HG03097 (cell line): Measurements from ENCODE around the gene PTCSC3.

ENCODE experiments used
- ATAC-seq: cut with Tn5 transposase; IDR thresholded peaks from one replicate; pipeline ENCODE4 v1.9.1; 2021; ENCODE audit not compliant: unreplicated experiment, low FRiP score

The PTCSC3 gene

DNA sequence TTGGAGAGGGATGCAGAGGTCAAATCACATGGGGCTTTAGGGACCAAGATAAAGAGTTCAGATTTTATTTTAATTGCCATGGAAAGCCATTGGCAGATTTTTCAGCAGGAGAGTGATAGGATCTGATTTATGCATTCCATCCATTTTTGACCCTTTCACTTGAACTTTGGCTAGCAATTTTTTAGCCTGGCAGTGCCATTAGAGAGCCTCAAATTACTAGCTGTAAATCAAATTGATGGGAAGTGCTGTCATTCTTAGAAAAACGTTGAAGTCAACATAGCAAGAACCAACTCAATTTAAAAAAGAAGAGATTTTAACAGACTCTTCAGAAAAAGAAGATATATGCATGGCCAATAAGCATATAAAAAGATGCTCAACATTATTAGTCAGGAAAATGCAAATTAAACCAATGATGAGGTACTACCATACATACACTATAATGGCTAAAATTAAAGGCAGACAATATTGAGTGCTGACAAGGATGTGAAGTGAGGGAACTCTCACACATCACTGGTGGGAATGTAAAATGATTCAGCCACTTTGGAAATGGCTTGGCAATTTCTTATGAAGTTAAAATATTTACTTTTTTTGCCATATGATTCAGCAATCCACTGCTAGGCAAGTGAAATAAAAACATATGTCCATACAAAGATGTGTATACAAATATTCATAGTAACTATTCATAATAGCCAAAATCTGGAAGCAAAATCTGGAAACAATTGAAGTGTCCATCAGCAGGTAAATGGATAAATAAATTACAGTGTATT, 89.7 kb downstream of the PTCSC3 start:
- no peak for ATAC-seq

DNA sequence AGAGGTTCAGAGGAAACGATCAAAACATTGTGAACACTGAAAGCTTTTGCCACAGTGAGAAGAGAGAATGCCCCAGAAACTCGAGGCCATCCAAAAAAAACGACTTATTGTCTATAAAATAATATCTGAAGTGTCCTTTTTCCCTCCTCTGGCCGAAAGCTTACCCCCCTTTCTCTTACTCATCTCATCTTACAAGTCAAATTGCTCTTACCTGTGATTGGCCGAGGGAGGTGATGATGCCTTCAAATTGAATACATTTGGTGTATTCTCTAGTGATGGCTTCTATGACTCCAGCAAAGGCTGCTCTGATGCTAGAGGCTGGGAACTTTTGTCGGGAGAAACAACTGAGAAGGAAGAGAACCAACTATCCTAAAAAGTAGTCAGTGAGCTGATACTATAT, 90.7 kb downstream of the PTCSC3 start:
- ATAC-seq, result no peak
